ENCODE data around the gene AK1. TPM values are rescaled to one million over a fixed set of nuclear protein-coding genes. Genes with fewer than 3 reads are reported as not detected.
"Not testable (repeated sequence)": the region's sequence is repeated elsewhere in the genome, so short reads cannot be mapped to it uniquely, and the experiment has no call there.

AK1 gene
- total and polyA plus RNA-seq, 2 experiments from 2014 or later, result 16.2 to 35.5 TPM

GRCh38 chr9:127870153-127870491 lies 7.4 kb downstream of the AK1 start:
- H3K9me2 ChIP-seq (ENCODE audit: insufficient read depth); H2AFZ ChIP-seq; H3K27ac Mint-ChIP-seq; H3K27ac ChIP-seq (ENCODE audit: low read depth); DNase-seq (ENCODE audit: low spot score); H3K9me3 Mint-ChIP-seq; H3F3A ChIP-seq (replicated peaks; ENCODE audit: low read depth); H3K4me1 ChIP-seq (ENCODE audit: insufficient read depth); H3K36me3 Mint-ChIP-seq (ENCODE audit: low read depth); H4K20me1 ChIP-seq (replicated peaks; ENCODE audit: insufficient read depth); H3K4me3 ChIP-seq; H3K4me3 Mint-ChIP-seq; ATAC-seq; H3K27me3 ChIP-seq (ENCODE audit: insufficient read depth); H3K36me3 ChIP-seq (ENCODE audit: insufficient read depth); H3K79me2 ChIP-seq (replicated peaks; ENCODE audit: insufficient read depth); H3K4me2 ChIP-seq: not testable (repeated sequence)
- Mint-ChIP-seq H3K4me1 (peaks cover 20% of the 10 kb centered on the region), H3K27me3 (ENCODE audit: insufficient read depth, low read depth, poor library complexity) (peaks cover 12% of the 10 kb centered on the region)

- Histone ChIP-seq H3K4me2 (no peak overlapping the region), H3K27me3 (ENCODE audit: insufficient read depth) (no peaks in the 10 kb centered on the region), H3K79me2 (replicated peaks; ENCODE audit: insufficient read depth) (no peaks in the 10 kb centered on the region), H3K4me3 (no peak overlapping the region), H4K20me1 (replicated peaks; ENCODE audit: insufficient read depth) (no peaks in the 10 kb centered on the region), H3K36me3 (ENCODE audit: insufficient read depth) (no peaks in the 10 kb centered on the region), H3K27ac (ENCODE audit: low read depth) (no peak overlapping the region), H2AFZ (no peak overlapping the region), H3F3A (replicated peaks; ENCODE audit: low read depth) (0 out of 2 replicates have a peak, but pooled peaks cover 7% of the 10 kb centered on the region), H3K9me2 (ENCODE audit: insufficient read depth) (no peaks in the 10 kb centered on the region), H3K4me1 (ENCODE audit: insufficient read depth) (no peaks in the 10 kb centered on the region; the same call in 1 of the 2 replicates)
- DNase-seq (ENCODE audit: low spot score) (peak; percentile 94), ATAC-seq (peak; percentile 91)
- Mint-ChIP-seq H3K4me3 (no peak overlapping the region), H3K9me3 (no peaks in the 10 kb centered on the region), H3K4me1 (peaks cover 20% of the 10 kb centered on the region), H3K27me3 (ENCODE audit: insufficient read depth, low read depth, poor library complexity) (peaks cover 14% of the 10 kb centered on the region), H3K27ac (no peak overlapping the region), H3K36me3 (ENCODE audit: low read depth) (0 out of 3 replicates have a peak, but pooled peaks cover 4% of the 10 kb centered on the region)
- no peak for TF ChIP-seq ETS1 (IDR thresholded peaks at IDR 0.05)
- TF ChIP-seq REST (IDR thresholded peaks at IDR 0.05; ENCODE audit: unreplicated experiment), result no peak
- TF ChIP-seq CTCF (conservative IDR thresholded peaks at IDR 0.05; ENCODE audit: low read depth in 2 of 2), result peak; percentile 79 to 98
- no peak for TF ChIP-seq ZNF114 (CRISPR knock-in tag; IDR thresholded peaks at IDR 0.05)
- no peak for TF ChIP-seq NANOG (IDR thresholded peaks at IDR 0.05; ENCODE audit: borderline replicate concordance)
- TF ChIP-seq ZNF331 (CRISPR knock-in tag; IDR thresholded peaks at IDR 0.05; ENCODE audit: low read depth), result no peak
- no peak for TF ChIP-seq EZH2phosphoT487 (IDR thresholded peaks at IDR 0.05; ENCODE audit: unreplicated experiment)
Observed at GRCh38 chr9:127869310-127870152, 7.9 kb downstream of the AK1 start.

Measured in GM23338 (cell line).